ENCODE measurements around the gene PTEN. TPM values are rescaled to one million over a fixed set of nuclear protein-coding genes. Genes with fewer than 3 reads are reported as not detected.

Gene PTEN
- polyA plus RNA-seq, 1 donor, result 77.3 TPM

GRCh38 chr10:87918254-87918859 lies 54.9 kb downstream of the PTEN start:
- no peak for DNase-seq

GRCh38 chr10:87920538-87920937 lies 57.1 kb downstream of the PTEN start:
- no peak for DNase-seq

- no peak for DNase-seq
Measured at GRCh38 chr10:87921931-87922688, 58.7 kb downstream of the PTEN start.

GRCh38 chr10:87923233-87923632 lies 59.8 kb downstream of the PTEN start:
- no peak for DNase-seq

GRCh38 chr10:87925570-87925969 lies 62.1 kb downstream of the PTEN start:
- no peak for DNase-seq

GRCh38 chr10:87927091-87927490 lies 63.7 kb downstream of the PTEN start:
- no peak for DNase-seq

- no peak for DNase-seq
Measured at GRCh38 chr10:87928996-87929395, 65.6 kb downstream of the PTEN start.

- no peak for DNase-seq
Measured at GRCh38 chr10:87930141-87930540, 66.7 kb downstream of the PTEN start.

- DNase-seq, result no peak
Measured at GRCh38 chr10:87930934-87931835, 67.8 kb downstream of the PTEN start.

GRCh38 chr10:87931836-87932230 lies 68.4 kb downstream of the PTEN start:
- DNase-seq, result no peak

GRCh38 chr10:87935290-87936141 lies 72.1 kb downstream of the PTEN start:
- DNase-seq, result no peak

GRCh38 chr10:87940210-87940609 lies 76.8 kb downstream of the PTEN start:
- DNase-seq, result no peak

GRCh38 chr10:87942884-87943527 lies 79.6 kb downstream of the PTEN start:
- DNase-seq, result no peak

GRCh38 chr10:87945984-87946383 lies 82.6 kb downstream of the PTEN start:
- DNase-seq, result no peak

GRCh38 chr10:87952612-87953011 lies 89.2 kb downstream of the PTEN start:
- no peak for DNase-seq

- no peak for DNase-seq
Measured at GRCh38 chr10:87956055-87956454, 92.6 kb downstream of the PTEN start.

- no peak for DNase-seq
Measured at GRCh38 chr10:87957702-87958101, 94.3 kb downstream of the PTEN start.

- no peak for DNase-seq
Measured at GRCh38 chr10:87960230-87960629, 96.8 kb downstream of the PTEN start.

GRCh38 chr10:87961314-87961713 lies 97.9 kb downstream of the PTEN start:
- no peak for DNase-seq

GRCh38 chr10:87966459-87966858 lies 103.0 kb downstream of the PTEN start:
- no peak for DNase-seq

- DNase-seq, result no peak
Measured at GRCh38 chr10:87973635-87974034, 110.2 kb downstream of the PTEN start.
